ENCODE measurements around the gene MAD2L2. TPM values are rescaled to one million over a fixed set of nuclear protein-coding genes. Genes with fewer than 3 reads are reported as not detected.

MAD2L2 gene
- total RNA-seq, 2 experiments from 2014 or later, result 59.2 to 63.1 TPM

GRCh38 chr1:11654939-11655808 is 25.8 kb downstream of the MAD2L2 start:
- POLR2A ChIA-PET, result interaction anchor here (1.0 to 8.2 kb wide), 5 partner anchors 9 to 254 kb away, joined by 4 to 56 read pairs (median 14); partner anchors contain the start of gene FBXO6
- no peak for DNase-seq
- H3K9me3 Mint-ChIP-seq, result no peaks in the 10 kb centered on the region
- H3K4me3 Mint-ChIP-seq, result peak overlapping the region; percentile 71
- H3K36me3 Mint-ChIP-seq (ENCODE audit: low read depth), result peaks cover 12% of the 10 kb centered on the region
- peaks cover 21% of the 10 kb centered on the region for H3K4me1 Mint-ChIP-seq
- peaks cover 3% of the 10 kb centered on the region for H3K27me3 Mint-ChIP-seq
- CTCF ChIA-PET, result interaction anchor here (0.8 to 2.7 kb wide), 4 partner anchors 9 to 623 kb away, joined by 3 to 18 read pairs (median 6); partner anchors contain the start of gene FBXO6
- H3K27ac Mint-ChIP-seq, result no peak overlapping the region

GRCh38 chr1:11654137-11654938 is 26.6 kb downstream of the MAD2L2 start, which contains the start of the genes FBXO2 and FBXO44:
FBXO2 (minus strand) TSS chr1:11654429; CDS start chr1:11654340, 89 bp downstream.
FBXO44 (plus strand) TSS chr1:11654877; CDS start chr1:11655836, 959 bp downstream.
- DNase-seq, result peak; percentile 60
- POLR2A ChIA-PET, result interaction anchor here (0.8 to 8.2 kb wide), 7 partner anchors 10 to 642 kb away, joined by 4 to 56 read pairs (median 4); partner anchors contain the start of genes FBXO6 and TARDBP
- CTCF ChIA-PET, result interaction anchor here (2.0 to 2.7 kb wide), 3 partner anchors 10 to 65 kb away, joined by 9 to 18 read pairs (median 18); partner anchors contain the start of gene FBXO6
- Mint-ChIP-seq H3K27me3 (peaks cover 6% of the 10 kb centered on the region), H3K36me3 (ENCODE audit: low read depth) (peaks cover 9% of the 10 kb centered on the region), H3K4me1 (peaks cover 29% of the 10 kb centered on the region), H3K4me3 (peak within 1 kb of the TSS; percentile 71), H3K9me3 (no peaks in the 10 kb centered on the region), H3K27ac (no peak within 1 kb of the TSS)

- Mint-ChIP-seq H3K9me3 (no peaks in the 10 kb centered on the region), H3K4me1 (peaks cover 30% of the 10 kb centered on the region), H3K36me3 (ENCODE audit: low read depth) (peaks cover 7% of the 10 kb centered on the region), H3K27ac (no peak overlapping the region), H3K27me3 (peaks cover 6% of the 10 kb centered on the region), H3K4me3 (peak overlapping the region; percentile 43)
- DNase-seq, result no peak
- POLR2A ChIA-PET, result interaction anchor here (0.7 to 8.2 kb wide), 7 partner anchors 10 to 642 kb away, joined by 3 to 56 read pairs (median 4); partner anchors contain the start of genes FBXO6 and TARDBP
- CTCF ChIA-PET, result interaction anchor here (0.8 to 2.7 kb wide), 4 partner anchors 9 to 66 kb away, joined by 3 to 18 read pairs (median 6); partner anchors contain the start of gene FBXO6
Measured at GRCh38 chr1:11653861-11654136, 27.1 kb downstream of the MAD2L2 start.

- Mint-ChIP-seq H3K4me3 (peak overlapping the region; percentile 43), H3K27ac (no peak overlapping the region), H3K4me1 (peaks cover 33% of the 10 kb centered on the region), H3K36me3 (ENCODE audit: low read depth) (peaks cover 3% of the 10 kb centered on the region), H3K9me3 (no peaks in the 10 kb centered on the region), H3K27me3 (peaks cover 6% of the 10 kb centered on the region)
- no peak for DNase-seq
- POLR2A ChIA-PET, result interaction anchor here (0.7 to 8.2 kb wide), 8 partner anchors 11 to 641 kb away, joined by 3 to 56 read pairs (median 4); partner anchors contain the start of genes FBXO6, MAD2L2 and TARDBP
- CTCF ChIA-PET, result interaction anchor here (0.6 to 2.7 kb wide), 6 partner anchors 8 to 409 kb away, joined by 3 to 18 read pairs (median 6); partner anchors contain the start of gene FBXO6
Measured at GRCh38 chr1:11653101-11653860, 27.7 kb downstream of the MAD2L2 start.

GRCh38 chr1:11652203-11652780 is 28.7 kb downstream of the MAD2L2 start:
- ChIA-PET CTCF (interaction anchor here (0.6 to 4.9 kb wide), 4 partner anchors 11 to 408 kb away, joined by 7 to 96 read pairs (median 32); partner anchors contain the start of gene FBXO6), POLR2A (interaction anchor here (1.2 to 8.2 kb wide), 5 partner anchors 12 to 256 kb away, joined by 4 to 56 read pairs (median 28); partner anchors contain the start of genes FBXO6 and MAD2L2)
- Mint-ChIP-seq H3K36me3 (ENCODE audit: low read depth) (peaks cover 2% of the 10 kb centered on the region), H3K9me3 (no peaks in the 10 kb centered on the region), H3K27me3 (peaks cover 6% of the 10 kb centered on the region), H3K4me1 (peaks cover 33% of the 10 kb centered on the region), H3K4me3 (no peak overlapping the region), H3K27ac (no peak overlapping the region)
- no peak for DNase-seq

- Mint-ChIP-seq H3K27ac (no peak overlapping the region), H3K36me3 (ENCODE audit: low read depth) (no peaks in the 10 kb centered on the region), H3K4me3 (peak overlapping the region; percentile 59), H3K4me1 (peaks cover 31% of the 10 kb centered on the region), H3K27me3 (peaks cover 6% of the 10 kb centered on the region), H3K9me3 (no peaks in the 10 kb centered on the region)
- CTCF ChIA-PET, result interaction anchor here (0.5 to 4.9 kb wide), 24 partner anchors 8 to 615 kb away, joined by 3 to 96 read pairs (median 5); partner anchors contain the start of genes AGTRAP, CLCN6, DRAXIN and FBXO6
- no peak for DNase-seq
- POLR2A ChIA-PET, result interaction anchor here (1.2 to 8.2 kb wide), 7 partner anchors 11 to 258 kb away, joined by 3 to 56 read pairs (median 8); partner anchors contain the start of gene FBXO6
Measured at GRCh38 chr1:11651017-11651416, 29.9 kb downstream of the MAD2L2 start.

- POLR2A ChIA-PET, result interaction anchor here (0.9 to 8.2 kb wide), 9 partner anchors 12 to 416 kb away, joined by 3 to 56 read pairs (median 6); partner anchors contain the start of gene FBXO6
Measured at GRCh38 chr1:11650331-11650991, 30.5 kb downstream of the MAD2L2 start.

GRCh38 chr1:11649624-11650330 is 31.2 kb downstream of the MAD2L2 start:
- CTCF ChIA-PET, result interaction anchor here (0.6 to 4.9 kb wide), 30 partner anchors 10 to 614 kb away, joined by 3 to 96 read pairs (median 4); partner anchors contain the start of genes AGTRAP, CLCN6, FBXO6 and MTHFR
- H3K27ac Mint-ChIP-seq, result no peak overlapping the region
- no peaks in the 10 kb centered on the region for H3K9me3 Mint-ChIP-seq
- no peak for DNase-seq
- no peak overlapping the region for H3K4me3 Mint-ChIP-seq
- H3K27me3 Mint-ChIP-seq, result peaks cover 6% of the 10 kb centered on the region
- POLR2A ChIA-PET, result interaction anchor here (0.8 to 8.2 kb wide), 10 partner anchors 13 to 415 kb away, joined by 3 to 56 read pairs (median 6); partner anchors contain the start of gene FBXO6
- no peaks in the 10 kb centered on the region for H3K36me3 Mint-ChIP-seq (ENCODE audit: low read depth)
- peaks cover 24% of the 10 kb centered on the region for H3K4me1 Mint-ChIP-seq

More at GRCh38 chr1:11650331-11650991, 30.5 kb downstream of the MAD2L2 start:
- Mint-ChIP-seq H3K27me3 (peaks cover 6% of the 10 kb centered on the region), H3K9me3 (no peaks in the 10 kb centered on the region), H3K27ac (no peak overlapping the region), H3K4me1 (peaks cover 27% of the 10 kb centered on the region), H3K36me3 (ENCODE audit: low read depth) (no peaks in the 10 kb centered on the region), H3K4me3 (peak overlapping the region; percentile 59)
- DNase-seq, result peak; percentile 90
- CTCF ChIA-PET, result interaction anchor here (0.5 to 4.9 kb wide), 32 partner anchors 9 to 615 kb away, joined by 3 to 96 read pairs (median 4); partner anchors contain the start of genes AGTRAP, CLCN6, DRAXIN and FBXO6

GRCh38 chr1:11649237-11649623 is 31.7 kb downstream of the MAD2L2 start:
- ChIA-PET CTCF (interaction anchor here (1.1 to 4.9 kb wide), 8 partner anchors 10 to 612 kb away, joined by 3 to 96 read pairs (median 10); partner anchors contain the start of genes AGTRAP and FBXO6), POLR2A (interaction anchor here (0.8 to 8.2 kb wide), 4 partner anchors 15 to 260 kb away, joined by 4 to 56 read pairs (median 16); partner anchors contain the start of gene FBXO6)
- H3K4me3 Mint-ChIP-seq, result no peak overlapping the region
- H3K27ac Mint-ChIP-seq, result no peak overlapping the region
- H3K27me3 Mint-ChIP-seq, result peaks cover 6% of the 10 kb centered on the region
- H3K4me1 Mint-ChIP-seq, result peaks cover 24% of the 10 kb centered on the region
- H3K36me3 Mint-ChIP-seq (ENCODE audit: low read depth), result no peaks in the 10 kb centered on the region
- no peaks in the 10 kb centered on the region for H3K9me3 Mint-ChIP-seq
- DNase-seq, result no peak

- POLR2A ChIA-PET, result interaction anchor here (0.8 to 8.2 kb wide), 3 partner anchors 16 to 260 kb away, joined by 4 to 56 read pairs (median 26); partner anchors contain the start of gene FBXO6
Measured at GRCh38 chr1:11648732-11649158, 32.2 kb downstream of the MAD2L2 start.

More at GRCh38 chr1:11648732-11649158, 32.2 kb downstream of the MAD2L2 start:
- peak; percentile 36 for DNase-seq
- no peak overlapping the region for H3K4me3 Mint-ChIP-seq
- H3K9me3 Mint-ChIP-seq, result no peaks in the 10 kb centered on the region
- CTCF ChIA-PET, result interaction anchor here (1.1 to 4.9 kb wide), 5 partner anchors 15 to 611 kb away, joined by 3 to 96 read pairs (median 7); partner anchors contain the start of gene FBXO6
- peaks cover 24% of the 10 kb centered on the region for H3K4me1 Mint-ChIP-seq
- H3K27me3 Mint-ChIP-seq, result peaks cover 6% of the 10 kb centered on the region
- no peaks in the 10 kb centered on the region for H3K36me3 Mint-ChIP-seq (ENCODE audit: low read depth)
- no peak overlapping the region for H3K27ac Mint-ChIP-seq
